ENCODE measurements around the gene FOXN4. TPM values are rescaled to one million over a fixed set of nuclear protein-coding genes. Genes with fewer than 3 reads are reported as not detected.

The FOXN4 gene
- total and polyA plus RNA-seq, 2 of the 13 experiments (the other 11 are each of a cell fraction or from before 2014, with no cell fraction given) = 0.11 TPM; not detected in 1

GRCh38 chr12:109296431-109296830 lies 12.7 kb downstream of the FOXN4 start:
- TF ChIP-seq, protein P1, sequence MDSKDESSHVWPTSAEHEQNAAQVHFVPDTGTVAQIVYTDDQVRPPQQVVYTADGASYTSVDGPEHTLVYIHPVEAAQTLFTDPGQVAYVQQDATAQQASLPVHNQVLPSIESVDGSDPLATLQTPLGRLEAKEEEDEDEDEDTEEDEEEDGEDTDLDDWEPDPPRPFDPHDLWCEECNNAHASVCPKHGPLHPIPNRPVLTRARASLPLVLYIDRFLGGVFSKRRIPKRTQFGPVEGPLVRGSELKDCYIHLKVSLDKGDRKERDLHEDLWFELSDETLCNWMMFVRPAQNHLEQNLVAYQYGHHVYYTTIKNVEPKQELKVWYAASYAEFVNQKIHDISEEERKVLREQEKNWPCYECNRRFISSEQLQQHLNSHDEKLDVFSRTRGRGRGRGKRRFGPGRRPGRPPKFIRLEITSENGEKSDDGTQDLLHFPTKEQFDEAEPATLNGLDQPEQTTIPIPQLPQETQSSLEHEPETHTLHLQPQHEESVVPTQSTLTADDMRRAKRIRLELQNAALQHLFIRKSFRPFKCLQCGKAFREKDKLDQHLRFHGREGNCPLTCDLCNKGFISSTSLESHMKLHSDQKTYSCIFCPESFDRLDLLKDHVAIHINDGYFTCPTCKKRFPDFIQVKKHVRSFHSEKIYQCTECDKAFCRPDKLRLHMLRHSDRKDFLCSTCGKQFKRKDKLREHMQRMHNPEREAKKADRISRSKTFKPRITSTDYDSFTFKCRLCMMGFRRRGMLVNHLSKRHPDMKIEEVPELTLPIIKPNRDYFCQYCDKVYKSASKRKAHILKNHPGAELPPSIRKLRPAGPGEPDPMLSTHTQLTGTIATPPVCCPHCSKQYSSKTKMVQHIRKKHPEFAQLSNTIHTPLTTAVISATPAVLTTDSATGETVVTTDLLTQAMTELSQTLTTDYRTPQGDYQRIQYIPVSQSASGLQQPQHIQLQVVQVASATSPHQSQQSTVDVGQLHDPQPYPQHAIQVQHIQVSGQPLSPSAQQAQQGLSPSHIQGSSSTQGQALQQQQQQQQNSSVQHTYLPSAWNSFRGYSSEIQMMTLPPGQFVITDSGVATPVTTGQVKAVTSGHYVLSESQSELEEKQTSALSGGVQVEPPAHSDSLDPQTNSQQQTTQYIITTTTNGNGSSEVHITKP (CRISPR knock-in tag; IDR thresholded peaks at IDR 0.05; ENCODE audit: low read depth) = no peak
- TF ChIP-seq POGZ (CRISPR knock-in tag; IDR thresholded peaks at IDR 0.05) (no peak), TIGD3 (CRISPR knock-in tag; IDR thresholded peaks at IDR 0.05; ENCODE audit: borderline replicate concordance) (no peak), ZNF33A (CRISPR knock-in tag; IDR thresholded peaks at IDR 0.05; ENCODE audit: borderline replicate concordance) (no peak), SIN3B (IDR thresholded peaks at IDR 0.05; ENCODE audit: low read length) (no peak)
- Histone ChIP-seq H3K4me3 (replicated peaks in 1 of 3; ENCODE audit: insufficient read depth in 1 of 3, low read depth in 2 of 3, low read length in 3 of 3) (no peak overlapping the region), H3K4me2 (ENCODE audit: low read depth, low read length) (no peak overlapping the region), H3K9me3 (ENCODE audit: low read length) (no peaks in the 10 kb centered on the region), H3K9ac (ENCODE audit: insufficient read depth, low read depth, low read length) (no peak overlapping the region), H3K27me3 (ENCODE audit: control insufficient read depth in 1 of 2, insufficient read depth in 2 of 2, low read length in 2 of 2) (peaks cover 0 to 4% of the 10 kb centered on the region in 2 experiments; a peak in 1 of 5 replicates), H3K27ac (ENCODE audit: extremely low read length, insufficient read depth, low read length) (no peak overlapping the region), H3K79me2 (ENCODE audit: insufficient read depth, low read length) (no peaks in the 10 kb centered on the region), H4K20me1 (ENCODE audit: insufficient read depth, low read length) (no peaks in the 10 kb centered on the region), H3K36me3 (replicated peaks in 1 of 2; ENCODE audit: control insufficient read depth in 1 of 2, insufficient read depth in 2 of 2, low read length in 2 of 2) (no peaks in the 10 kb centered on the region), H2AFZ (ENCODE audit: low read length) (no peak overlapping the region), H3K4me1 (ENCODE audit: insufficient read depth, low read length) (peaks cover 7% of the 10 kb centered on the region)
- FAIRE-seq = no peak
- no peak for DNase-seq (ENCODE audit: low spot score)
- ChIA-PET CTCF (ENCODE audit: low intra/inter-chr PET ratio, low total read pairs) (no interaction called here), POLR2A (no interaction called here)
- no TSS peak for BruUV-seq (replicated peaks)
- intact Hi-C loops (cut with micrococcal nuclease; ENCODE audit: unreplicated experiment) (no loop called here), in situ Hi-C loops (cut with HindIII; ENCODE audit: extremely low pct_ligation_motif_present, low pct_unique_long_range_greater_than_20kb) (no loop called here)
- no peak for ATAC-seq
- WGBS (ENCODE audit: low lambda C conversion rate) = 52% methylated on average over 2 of the region's 3 CpGs
